K562 (cell line): ENCODE data around the gene PROKR1. TPM values are rescaled to one million over a fixed set of nuclear protein-coding genes. Genes with fewer than 3 reads are reported as not detected.
A peak's percentile ranks its signal among the peaks of the same experiment; 100 is the strongest.

Source experiments
- ATAC-seq: fragments of 200-7000 bp; cut with Tn5 transposase; 3 replicates; pipeline ENCODE4 v1.9.1; 2020; ENCODE audit warnings: moderate library complexity
- BruUV-seq: library from RNA; stranded (reverse); fragments of 400-500 nt; replicated peaks from 2 replicates; lab custom pipeline; 2021; lab: Mats Ljungman, UMichigan
- CTCF ChIA-PET: fragments of 300-600 bp; formaldehyde crosslinking; extraction: SDS; loops from one replicate; lab custom pipeline; 2021; ENCODE audit warnings: low intra/inter-chr PET ratio; lab: Yijun Ruan, JAX
- POLR2A ChIA-PET: fragments of 300-600, 350-650 bp; sonication (Branson Sonifier 250); formaldehyde crosslinking; extraction: SDS; loops from one replicate; lab custom pipeline; 2021; ENCODE audit warnings: antibody characterized with exemption, inconsistent platforms; lab: Yijun Ruan, JAX
- DNase-seq, 4 experiments: peaks; one replicate each; pipeline versions ENCODE4 v3.0.0 to v3.0.0-alpha.2; 2011 to 2018; ENCODE audit warnings: low spot score in 3 of 4, mixed read lengths in 3 of 4; ENCODE audit errors: extremely low read depth in 1 of 4
- FAIRE-seq: peaks from 2 replicates; lab custom pipeline; 2011; peaks lifted over from hg19 to GRCh38; lab: Jason Lieb, UNC
- H2AFZ ChIP-seq: 2 replicates; pipeline ENCODE4 v1.6.0; 2011; ENCODE audit warnings: low read depth, low read length, control low read depth, inconsistent platforms
- H3K27ac ChIP-seq: fragments of 200-600 bp; 3 replicates; pipeline ENCODE4 v1.8.0; 2011; ENCODE audit warnings: low read depth, mild to moderate bottlenecking, control low read depth, inconsistent platforms, low read length, moderate library complexity, mixed read lengths; ENCODE audit errors: extremely low read depth
- H3K27me3 ChIP-seq, 2 experiments: fragments of 300-600 bp in 1 of 2; 2 replicates in 1 of 2; 3 replicates in 1 of 2; pipeline versions ENCODE4 v1.6.0 to v1.8.0; 2011; ENCODE audit warnings: inconsistent platforms in 2 of 2, low read length in 2 of 2, mild to moderate bottlenecking in 1 of 2, mixed read lengths in 1 of 2, moderate library complexity in 1 of 2; ENCODE audit not compliant: control insufficient read depth in 2 of 2, insufficient read depth in 2 of 2
- H3K36me3 ChIP-seq: fragments of 300-600 bp; 3 replicates; pipeline ENCODE4 v1.8.0; 2011; ENCODE audit warnings: mild to moderate bottlenecking, low read length, inconsistent platforms; ENCODE audit not compliant: control insufficient read depth, insufficient read depth
- H3K4me1 ChIP-seq, 2 experiments: fragments of 200-600 bp in 1 of 2; replicated peaks in 1 of 2; 2 replicates in 1 of 2; 3 replicates in 1 of 2; pipeline versions ENCODE4 v1.5.1 to v1.8.0; 2011; ENCODE audit warnings: inconsistent platforms in 2 of 2, low read length in 2 of 2, mild to moderate bottlenecking in 1 of 2, mixed read lengths in 1 of 2, moderate library complexity in 1 of 2; ENCODE audit not compliant: control insufficient read depth in 2 of 2, insufficient read depth in 2 of 2
- H3K4me2 ChIP-seq: 2 replicates; pipeline ENCODE4 v1.6.1; 2011; ENCODE audit warnings: low read length, control low read depth, inconsistent platforms, mixed read lengths; ENCODE audit not compliant: insufficient read depth
- H3K4me3 ChIP-seq: fragments of 200-600 bp; sonication (generic), shearing (Covaris generic); 2 replicates; pipeline ENCODE4 v1.5.1; 2016; ENCODE audit warnings: control low read depth, inconsistent platforms
- H3K79me2 ChIP-seq: fragments of 200-600 bp; 3 replicates; pipeline ENCODE4 v1.8.0; 2011; ENCODE audit warnings: low read length, inconsistent platforms; ENCODE audit not compliant: control insufficient read depth, insufficient read depth
- H3K9ac ChIP-seq, 2 experiments: 2 replicates each; pipeline versions ENCODE4 v1.6.0 to v1.6.1; 2011; ENCODE audit warnings: low read depth in 2 of 2, low read length in 2 of 2, control low read depth in 1 of 2, inconsistent platforms in 1 of 2, mild to moderate bottlenecking in 1 of 2, mixed read lengths in 1 of 2; ENCODE audit not compliant: insufficient read depth in 1 of 2
- H3K9me1 ChIP-seq: one replicate; pipeline ENCODE4 v1.6.0; 2011; ENCODE audit warnings: inconsistent platforms, mild to moderate bottlenecking, low read length, moderate library complexity; ENCODE audit not compliant: control insufficient read depth, insufficient read depth
- H3K9me3 ChIP-seq: replicated peaks from 2 replicates; pipeline ENCODE4 v1.5.1; 2011; ENCODE audit warnings: low read depth, low read length, inconsistent platforms; ENCODE audit not compliant: control insufficient read depth, insufficient read depth
- H4K20me1 ChIP-seq: replicated peaks from 2 replicates; pipeline ENCODE4 v1.6.1; 2011; ENCODE audit warnings: low read length, inconsistent platforms, mixed read lengths; ENCODE audit not compliant: control insufficient read depth, insufficient read depth
- ATF7 ChIP-seq: fragments of 450-650 bp; IDR thresholded peaks from 2 replicates; pipeline ENCODE4 v1.7.1; 2014; ENCODE audit warnings: mild to moderate bottlenecking, moderate library complexity
- MEIS2 ChIP-seq: fragments of 450-650 bp; IDR thresholded peaks from 2 replicates; pipeline ENCODE4 v1.6.1; 2014; ENCODE audit warnings: mild to moderate bottlenecking; ENCODE audit not compliant: partially characterized antibody
- PBX2 ChIP-seq, 2 experiments: IDR thresholded peaks in 1 of 2; conservative IDR thresholded peaks in 1 of 2; 2 replicates each; pipeline ENCODE4 v1.6.1; 2016; ENCODE audit warnings: low read depth in 2 of 2, mild to moderate bottlenecking in 1 of 2, missing compliant biosample characterization in 1 of 2, missing genetic modification characterization in 1 of 2, moderate library complexity in 1 of 2
- POLR2H ChIP-seq: IDR thresholded peaks from 2 replicates; pipeline ENCODE4 v1.6.1; 2016; ENCODE audit warnings: missing genetic modification characterization, low read depth, mild to moderate bottlenecking, control low read depth, missing compliant biosample characterization, moderate library complexity
- RAD51 ChIP-seq: fragments of 450-650 bp; IDR thresholded peaks from 2 replicates; pipeline ENCODE4 v1.7.1; 2016; ENCODE audit warnings: low read depth, mild to moderate bottlenecking, borderline replicate concordance
- WGBS: fragments of 100-300 bp; shearing (Covaris generic); methylation state at CpG from one replicate; pipeline ENCODE4 v1.1.6; 2016; ENCODE audit warnings: low coverage, mixed read lengths; ENCODE audit not compliant: insufficient coverage; ENCODE audit errors: missing lambda C conversion rate; 5-methylcytosine and 5-hydroxymethylcytosine counted together
- in situ Hi-C: fragments of 300-500 bp; cut with MboI; formaldehyde crosslinking; loops from 4 replicates; pipeline ENCODE4 v1.15.0; 2018; ENCODE audit warnings: inconsistent platforms, mixed read lengths
- intact Hi-C: fragments of 100-400 bp; cut with micrococcal nuclease; formaldehyde crosslinking; loops from 2 replicates; pipeline ENCODE4 v1.14.2; 2022
- polyA plus RNA-seq, 8 experiments: library from polyadenylated mRNA; depleted of rRNA in 4 of 8; stranded (reverse) in 5 of 8; unstranded in 3 of 8; fragments of >200 nt; fragmentation: Nextera tagmentation in 2 of 8; fragmentation: Illumina TruSeq in 1 of 8; extraction: Ambion mirVana in 2 of 8; extraction: Trizol in 1 of 8; gene quantifications; 2 replicates each; pipeline versions ENCODE4 v1.2.1 to v1.2.3, GENCODE V29; 2011 to 2014; ENCODE audit warnings: inconsistent platforms in 1 of 8, missing spikeins in 1 of 8
- total RNA-seq, 7 experiments: library from RNA; depleted of rRNA in 6 of 7; stranded (reverse); fragments of >200 nt in 6 of 7; fragmentation: Illumina TruSeq in 2 of 7; extraction: Trizol in 2 of 7; gene quantifications; 2 replicates each; pipeline versions ENCODE4 v1.2.1 to v1.2.3, GENCODE V29; 2011 to 2021; ENCODE audit warnings: low replicate concordance in 1 of 7
- TF ChIP-seq, protein P1 (sequence below): fragments of 450-650 bp; conservative IDR thresholded peaks from 2 replicates; pipeline ENCODE4 v1.6.1; 2016; ENCODE audit warnings: missing genetic modification characterization, low read depth, mild to moderate bottlenecking, missing compliant biosample characterization, moderate library complexity
- TF ChIP-seq, protein P2 (sequence below): fragments of 450-650 bp; formaldehyde crosslinking; IDR thresholded peaks from 2 replicates; pipeline ENCODE4 v1.4.0; 2020; ENCODE audit warnings: mild to moderate bottlenecking, moderate library complexity

The PROKR1 gene
- total and polyA plus RNA-seq, 9 of the 15 experiments (the other 6 are each of a cell fraction or from before 2014, with no cell fraction given), result 0.01 to 0.18 (median 0.09) TPM; not detected in 1

GRCh38 chr2:68632021-68632420 lies 11.4 kb upstream of the PROKR1 start:
- in situ Hi-C loops (loop anchor here (25.0 kb wide), 1 partner anchor 145 kb away; no protein-coding TSS in a partner anchor), intact Hi-C loops (no loop called here)
- no peaks in the 10 kb centered on the region for H3K9me3 ChIP-seq
- CTCF ChIA-PET, result interaction anchor here (0.6 kb wide), 1 partner anchor 817 kb away, joined by 6 read pairs; no protein-coding TSS in a partner anchor
- no peaks in the 10 kb centered on the region for H3K36me3 ChIP-seq
- H3K9me1 ChIP-seq, result no peaks in the 10 kb centered on the region
- BruUV-seq, result no TSS peak
- WGBS, result 15% methylated on average over 3 of the region's 3 CpGs
- no peak overlapping the region for H2AFZ ChIP-seq
- H3K9ac ChIP-seq, result no peak overlapping the region
- no peaks in the 10 kb centered on the region for H3K27me3 ChIP-seq
- no peak overlapping the region for H3K27ac ChIP-seq
- H3K79me2 ChIP-seq, result no peaks in the 10 kb centered on the region
- H3K4me2 ChIP-seq, result no peak overlapping the region
- DNase-seq (peak in 1 of 4 experiments; percentile 19), ATAC-seq (no peak), FAIRE-seq (peak; percentile 19)
- POLR2A ChIA-PET, result interaction anchor here (0.7 kb wide), 1 partner anchor 11 kb away, joined by 3 read pairs; no protein-coding TSS in a partner anchor
- H3K4me1 ChIP-seq, result no peaks in the 10 kb centered on the region
- no peaks in the 10 kb centered on the region for H4K20me1 ChIP-seq
- no peak overlapping the region for H3K4me3 ChIP-seq
- TF ChIP-seq RAD51, result no peak
- TF ChIP-seq, protein P1, sequence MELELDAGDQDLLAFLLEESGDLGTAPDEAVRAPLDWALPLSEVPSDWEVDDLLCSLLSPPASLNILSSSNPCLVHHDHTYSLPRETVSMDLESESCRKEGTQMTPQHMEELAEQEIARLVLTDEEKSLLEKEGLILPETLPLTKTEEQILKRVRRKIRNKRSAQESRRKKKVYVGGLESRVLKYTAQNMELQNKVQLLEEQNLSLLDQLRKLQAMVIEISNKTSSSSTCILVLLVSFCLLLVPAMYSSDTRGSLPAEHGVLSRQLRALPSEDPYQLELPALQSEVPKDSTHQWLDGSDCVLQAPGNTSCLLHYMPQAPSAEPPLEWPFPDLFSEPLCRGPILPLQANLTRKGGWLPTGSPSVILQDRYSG, result no peak
- no peak for TF ChIP-seq POLR2H (tag)
- TF ChIP-seq PBX2 (CRISPR knock-in tag; IDR thresholded peaks at IDR 0.05; ENCODE audit: low read depth), result no peak
- peak; percentile 44 for TF ChIP-seq PBX2 (tag; conservative IDR thresholded peaks at IDR 0.05; ENCODE audit: low read depth)
- TF ChIP-seq, protein P2, sequence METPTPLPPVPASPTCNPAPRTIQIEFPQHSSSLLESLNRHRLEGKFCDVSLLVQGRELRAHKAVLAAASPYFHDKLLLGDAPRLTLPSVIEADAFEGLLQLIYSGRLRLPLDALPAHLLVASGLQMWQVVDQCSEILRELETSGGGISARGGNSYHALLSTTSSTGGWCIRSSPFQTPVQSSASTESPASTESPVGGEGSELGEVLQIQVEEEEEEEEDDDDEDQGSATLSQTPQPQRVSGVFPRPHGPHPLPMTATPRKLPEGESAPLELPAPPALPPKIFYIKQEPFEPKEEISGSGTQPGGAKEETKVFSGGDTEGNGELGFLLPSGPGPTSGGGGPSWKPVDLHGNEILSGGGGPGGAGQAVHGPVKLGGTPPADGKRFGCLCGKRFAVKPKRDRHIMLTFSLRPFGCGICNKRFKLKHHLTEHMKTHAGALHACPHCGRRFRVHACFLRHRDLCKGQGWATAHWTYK (CRISPR knock-in tag), result no peak
- TF ChIP-seq ATF7, result peak; percentile 36; the same call in 1 of the 2 replicates
- peak; percentile 19 for TF ChIP-seq MEIS2
